Measurements from ENCODE around the gene MYLK4.

- no peak for TF ChIP-seq CTCF (conservative IDR thresholded peaks at IDR 0.05; ENCODE audit: low read length)
- TF ChIP-seq EZH2phosphoT487 (IDR thresholded peaks at IDR 0.05; ENCODE audit: borderline replicate concordance) = no peak
Observed at GRCh38 chr6:2753743-2754142, 3.0 kb upstream of the MYLK4 start.

Measured in Loucy (cell line).